Astrocyte of the spinal cord (primary cell): ENCODE measurements around the gene KIF1C.

ENCODE experiments used
- DNase-seq: peaks from one replicate; pipeline ENCODE4 v3.0.0; 2011; ENCODE audit warnings: low read depth, low spot score
- H3K4me3 ChIP-seq: 2 replicates; pipeline ENCODE4 v1.5.1; 2011; ENCODE audit warnings: low read depth, mild to moderate bottlenecking, low read length, moderate library complexity
- CTCF ChIP-seq: IDR thresholded peaks from 2 replicates; pipeline ENCODE4 v1.5.1; 2012; ENCODE audit warnings: low read depth, mild to moderate bottlenecking, low read length, inconsistent platforms
- in situ Hi-C: cut with HindIII; loops from 2 replicates; pipeline ENCODE4 v1.10.0; 2017; ENCODE audit warnings: low sequenced_read_pairs

Gene KIF1C

GRCh38 chr17:5019475-5019956 lies 21.8 kb downstream of the KIF1C start:
- no peak for DNase-seq
- in situ Hi-C loops = no loop called here
- peak; percentile 13 for TF ChIP-seq CTCF
- no peak overlapping the region for H3K4me3 ChIP-seq

GRCh38 chr17:5020502-5021023 lies 22.8 kb downstream of the KIF1C start:
- H3K4me3 ChIP-seq = no peak overlapping the region
- in situ Hi-C loops = no loop called here
- DNase-seq = no peak
- no peak for TF ChIP-seq CTCF

- H3K4me3 ChIP-seq = no peak overlapping the region
- in situ Hi-C loops = no loop called here
- no peak for DNase-seq
- TF ChIP-seq CTCF = no peak
Measured at GRCh38 chr17:5022171-5022711, 24.5 kb downstream of the KIF1C start.

- TF ChIP-seq CTCF = no peak
Measured at GRCh38 chr17:5023588-5024147, 25.9 kb downstream of the KIF1C start.

GRCh38 chr17:5024604-5025003 lies 26.9 kb downstream of the KIF1C start:
- no peak overlapping the region for H3K4me3 ChIP-seq
- in situ Hi-C loops = no loop called here
- DNase-seq = no peak
- TF ChIP-seq CTCF = no peak

More at GRCh38 chr17:5023588-5024147, 25.9 kb downstream of the KIF1C start:
- no peak overlapping the region for H3K4me3 ChIP-seq
- in situ Hi-C loops = no loop called here
- DNase-seq = no peak

GRCh38 chr17:5027299-5027698 lies 29.5 kb downstream of the KIF1C start:
- H3K4me3 ChIP-seq = no peak overlapping the region
- no peak for TF ChIP-seq CTCF
- in situ Hi-C loops = no loop called here
- DNase-seq = no peak
